GM18520 (cell line): ENCODE measurements around the gene KRTAP12-3.
"Not testable (repeated sequence)": the region's sequence is repeated elsewhere in the genome, so short reads cannot be mapped to it uniquely, and the experiment has no call there.

Experiments
- ATAC-seq: cut with Tn5 transposase; IDR thresholded peaks from one replicate; pipeline ENCODE4 v1.9.1; 2021; ENCODE audit not compliant: unreplicated experiment

The KRTAP12-3 gene

DNA sequence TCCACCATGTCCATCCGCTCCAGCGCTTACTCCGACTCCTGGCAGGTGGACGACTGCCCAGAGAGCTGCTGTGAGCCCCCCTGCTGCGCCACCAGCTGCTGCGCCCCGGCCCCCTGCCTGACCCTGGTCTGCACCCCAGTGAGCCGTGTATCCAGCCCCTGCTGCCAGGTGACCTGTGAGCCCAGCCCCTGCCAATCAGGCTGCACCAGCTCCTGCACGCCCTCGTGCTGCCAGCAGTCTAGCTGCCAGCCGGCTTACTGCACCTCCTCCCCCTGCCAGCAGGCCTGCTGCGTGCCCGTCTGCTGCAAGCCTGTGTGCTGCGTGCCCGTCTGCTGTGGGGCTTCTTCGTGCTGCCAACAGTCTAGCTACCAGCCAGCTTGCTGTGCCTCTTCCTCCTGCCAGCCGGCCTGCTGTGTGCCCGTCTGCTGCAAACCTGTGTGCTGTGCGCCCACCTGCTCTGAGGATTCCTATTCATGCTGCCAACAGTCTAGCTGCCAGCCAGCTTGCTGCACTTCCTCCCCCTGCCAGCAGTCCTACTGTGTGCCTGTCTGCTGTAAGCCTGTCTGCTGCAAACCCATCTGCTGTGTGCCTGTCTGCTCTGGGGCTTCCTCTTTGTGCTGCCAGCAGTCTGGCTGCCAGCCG, 30.4 kb upstream of the KRTAP12-3 start:
- ATAC-seq = not testable (repeated sequence)

DNA sequence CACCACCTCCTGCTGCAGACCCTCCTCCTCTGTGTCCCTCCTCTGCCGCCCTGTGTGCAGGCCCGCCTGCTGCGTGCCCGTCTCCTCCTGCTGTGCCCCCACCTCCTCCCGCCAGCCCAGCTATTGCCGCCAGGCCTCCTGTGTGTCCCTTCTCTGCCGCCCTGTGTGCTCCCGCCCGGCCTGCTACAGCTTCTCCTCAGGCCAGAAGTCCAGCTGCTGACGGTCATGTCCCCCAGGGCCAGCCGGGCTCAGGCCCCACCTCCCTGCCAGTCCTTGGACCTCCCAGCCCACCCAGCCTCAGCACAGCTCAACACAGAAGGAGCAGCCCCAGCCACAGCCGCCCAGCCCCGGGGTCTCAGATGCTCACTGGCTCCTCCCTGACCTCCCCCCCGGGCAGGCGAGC, 29.9 kb upstream of the KRTAP12-3 start:
- ATAC-seq = not testable (repeated sequence)

DNA sequence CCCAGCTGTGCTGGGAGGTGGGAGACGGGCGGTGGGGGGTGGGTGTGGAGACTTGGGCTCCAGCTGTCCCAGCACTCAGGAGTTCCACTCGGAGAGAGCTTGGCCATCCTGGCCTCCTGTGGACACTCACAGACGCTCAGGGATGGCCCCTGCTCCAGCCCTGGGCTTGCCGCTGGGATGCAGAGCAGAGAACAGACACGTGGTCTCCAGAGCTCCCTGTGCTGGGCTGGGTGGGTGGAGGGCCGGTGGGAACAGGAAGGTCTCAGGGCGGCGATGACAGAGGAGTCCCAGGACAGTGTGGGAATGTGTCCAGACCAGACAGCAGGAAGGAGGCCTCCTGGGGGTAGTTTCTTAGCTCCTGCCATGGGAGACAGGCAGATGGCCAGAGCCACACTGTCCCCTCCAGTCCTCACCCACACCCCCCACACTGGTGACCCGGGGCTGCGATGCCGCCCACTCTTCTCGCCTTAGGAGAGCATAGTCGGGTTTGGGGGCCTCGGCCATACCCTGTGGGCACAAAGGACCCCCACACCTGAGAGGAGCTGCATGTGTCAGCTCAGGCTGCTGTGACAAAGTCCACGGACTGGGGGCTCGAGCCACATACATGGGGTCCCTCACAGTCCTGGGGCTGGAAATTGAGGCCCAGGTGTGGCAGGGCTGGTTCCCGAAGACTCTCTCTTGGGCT, 28.9 kb upstream of the KRTAP12-3 start:
- ATAC-seq = no peak

DNA sequence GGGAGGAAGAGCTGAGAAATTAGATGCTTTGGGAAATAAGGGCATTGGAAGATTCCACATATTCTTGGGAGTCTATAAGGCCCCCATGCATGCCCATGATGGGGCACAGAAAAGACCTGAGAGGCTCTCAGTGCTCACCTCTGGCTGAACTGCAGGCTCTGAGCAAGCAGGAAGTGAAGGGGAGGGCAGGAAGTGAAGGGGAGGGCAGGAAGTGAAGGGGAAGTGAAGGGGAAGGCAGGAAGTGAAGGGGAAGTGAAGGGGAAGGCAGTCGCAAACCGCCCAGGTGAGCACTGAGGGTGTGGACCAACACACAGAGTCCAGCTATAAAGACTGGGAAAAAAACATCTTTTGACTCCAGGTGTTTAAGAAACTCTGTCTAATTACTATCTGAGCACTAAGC, 27.3 kb upstream of the KRTAP12-3 start:
- no peak for ATAC-seq

- no peak for ATAC-seq
These were observed 25.7 kb upstream of the KRTAP12-3 start for GRCh38 chr21:44632067-44632466.

DNA sequence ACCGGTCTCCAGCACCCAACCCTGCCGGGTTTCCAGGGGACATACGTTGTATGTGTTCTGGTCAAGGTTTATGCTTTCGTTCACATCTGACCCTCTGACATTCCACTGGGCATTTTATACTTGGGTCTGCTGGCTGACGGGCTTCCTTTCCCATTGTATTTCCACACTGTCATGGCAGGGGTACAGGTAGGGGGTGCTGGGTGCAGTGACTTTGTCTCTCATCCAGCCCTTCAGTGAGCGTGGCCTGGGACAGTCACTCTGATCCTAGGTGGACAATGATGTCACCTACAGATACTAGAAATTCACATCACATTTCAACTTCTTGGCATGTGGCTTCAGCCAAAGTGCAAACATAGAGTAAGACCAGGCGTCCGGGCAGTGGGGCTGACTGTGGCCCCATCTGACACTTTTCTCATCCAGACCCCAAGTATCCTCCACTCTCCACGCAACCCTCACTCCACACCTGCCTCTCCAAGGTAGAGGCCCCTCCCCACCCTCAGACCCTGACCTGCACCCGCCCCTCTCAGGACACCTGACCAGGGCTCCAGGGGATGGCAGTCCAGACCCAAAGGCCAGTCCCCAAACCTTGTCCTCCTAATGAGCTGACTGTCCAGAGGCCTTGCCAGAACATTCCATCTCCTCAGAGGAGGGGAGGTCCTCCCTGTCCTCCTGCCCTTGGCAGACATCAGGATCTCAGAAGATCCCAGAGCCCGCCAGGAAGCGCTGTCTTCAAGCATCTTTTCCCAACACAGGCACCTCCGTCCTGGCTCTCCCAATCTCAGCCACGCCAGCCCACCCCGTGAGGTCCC, 21.3 kb upstream of the KRTAP12-3 start:
- no peak for ATAC-seq

DNA sequence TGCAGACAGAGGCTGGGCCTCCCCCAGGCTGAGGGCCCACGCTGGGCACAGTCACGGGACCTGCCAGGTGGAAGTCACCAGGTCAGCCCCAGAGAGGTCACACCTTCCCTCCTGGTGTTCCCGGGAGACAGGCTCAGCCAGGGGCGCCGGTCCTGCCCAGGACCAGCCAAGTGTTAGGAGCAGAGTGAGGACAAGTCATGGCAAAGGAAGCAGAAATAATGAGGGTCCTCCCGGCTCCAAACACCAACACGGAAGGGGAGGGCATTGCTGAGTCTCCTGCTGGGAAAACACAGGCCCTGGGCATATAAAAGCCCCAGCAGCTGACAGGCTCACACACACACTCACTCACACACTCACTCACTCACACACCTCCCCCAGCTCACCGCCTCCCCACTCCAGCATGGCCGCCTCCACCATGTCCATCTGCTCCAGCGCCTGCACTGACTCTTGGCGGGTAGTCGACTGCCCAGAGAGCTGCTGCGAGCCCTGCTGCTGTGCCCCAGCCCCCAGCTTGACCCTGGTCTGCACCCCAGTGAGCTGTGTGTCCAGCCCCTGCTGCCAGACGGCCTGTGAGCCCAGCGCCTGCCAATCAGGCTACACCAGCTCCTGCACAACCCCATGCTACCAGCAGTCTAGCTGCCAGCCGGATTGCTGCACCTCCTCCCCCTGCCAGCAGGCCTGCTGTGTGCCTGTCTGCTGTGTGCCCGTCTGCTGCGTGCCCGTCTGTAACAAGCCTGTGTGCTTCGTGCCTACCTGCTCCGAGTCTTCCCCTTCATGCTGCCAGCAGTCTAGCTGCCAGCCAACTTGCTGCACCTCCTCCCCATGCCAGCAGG, 20.5 kb upstream of the KRTAP12-3 start, which contains the start of gene KRTAP10-10:
KRTAP10-10 (plus strand) TSS at position 339 of the 833 bp plus-strand sequence; CDS start at position 401, 62 bp downstream.
- no peak for ATAC-seq

DNA sequence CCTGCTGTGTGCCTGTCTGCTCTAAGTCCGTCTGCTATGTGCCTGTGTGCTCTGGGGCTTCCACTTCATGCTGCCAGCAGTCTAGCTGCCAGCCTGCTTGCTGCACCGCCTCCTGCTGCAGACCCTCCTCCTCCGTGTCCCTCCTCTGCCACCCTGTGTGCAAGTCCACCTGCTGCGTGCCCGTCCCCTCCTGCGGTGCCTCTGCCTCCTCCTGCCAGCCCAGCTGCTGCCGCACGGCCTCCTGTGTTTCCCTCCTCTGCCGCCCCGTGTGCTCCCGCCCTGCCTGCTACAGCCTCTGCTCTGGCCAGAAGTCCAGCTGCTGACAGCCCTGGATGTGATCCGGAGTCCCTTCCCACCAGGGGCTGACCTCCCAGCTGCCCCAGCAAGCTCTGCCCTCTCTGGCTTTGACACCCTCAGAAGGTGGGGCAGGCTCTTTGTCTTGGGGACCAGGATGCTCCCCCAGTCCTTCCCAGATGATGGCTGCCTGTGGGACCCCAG, 19.8 kb upstream of the KRTAP12-3 start:
- not testable (repeated sequence) for ATAC-seq

GRCh38 chr21:44638506-44639330, 19.0 kb upstream of the KRTAP12-3 start:
- ATAC-seq = not testable (repeated sequence)

DNA sequence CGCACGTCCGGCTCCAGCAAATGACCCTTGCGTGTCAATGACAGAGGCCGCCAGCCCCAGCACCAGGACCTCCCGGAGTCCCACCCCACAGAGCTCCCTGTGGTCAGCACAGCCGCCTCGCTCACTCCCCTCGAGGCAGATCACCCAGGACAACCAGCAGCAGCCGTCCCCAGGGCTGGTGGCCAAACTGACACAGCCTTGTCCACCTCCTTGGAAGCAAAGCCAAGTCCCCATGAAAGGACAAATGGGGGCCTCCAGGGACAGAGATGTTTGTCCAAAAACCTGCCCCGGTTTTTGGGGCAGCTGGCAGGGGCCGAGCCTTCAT, 18.4 kb upstream of the KRTAP12-3 start:
- no peak for ATAC-seq

DNA sequence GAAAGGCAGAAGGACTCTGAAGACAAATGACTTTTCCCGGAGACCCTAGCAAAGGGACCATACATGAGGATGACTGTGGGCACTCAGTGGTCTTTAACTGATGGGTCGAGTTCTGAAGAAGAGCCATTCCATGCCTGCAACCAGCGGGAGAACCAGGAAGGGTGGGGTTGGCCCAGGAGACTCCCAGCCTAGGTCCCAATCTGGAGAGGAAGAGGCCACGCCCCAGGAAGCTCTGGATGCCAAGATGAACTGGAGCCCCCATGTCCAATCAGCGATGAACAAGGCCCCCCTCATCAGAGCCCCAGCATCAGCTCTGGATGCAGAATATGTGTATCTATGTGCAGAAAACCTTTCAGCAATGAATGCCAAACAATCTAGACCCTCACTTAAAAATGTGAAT, 17.0 kb upstream of the KRTAP12-3 start:
- ATAC-seq = no peak

- no peak for ATAC-seq
These were observed 13.9 kb upstream of the KRTAP12-3 start for GRCh38 chr21:44643741-44644310.

DNA sequence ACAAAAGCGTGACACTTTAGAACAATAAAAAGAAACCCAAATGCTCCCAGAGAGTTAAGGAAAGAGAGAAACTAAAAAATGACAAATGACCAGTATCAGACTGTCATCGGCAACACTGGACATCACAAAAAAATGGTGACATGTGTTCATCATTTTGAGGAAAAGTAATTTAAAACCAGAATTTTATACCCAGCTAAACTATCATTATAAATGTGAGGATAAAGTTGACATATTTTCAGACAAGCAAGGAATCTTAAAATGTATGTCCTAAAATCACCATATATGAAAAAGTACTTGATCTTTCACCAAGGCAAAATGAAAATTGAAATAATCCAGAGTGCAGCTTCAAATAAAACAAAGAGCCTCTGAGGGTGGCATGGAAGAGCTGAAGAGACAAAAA, 12.9 kb upstream of the KRTAP12-3 start:
- ATAC-seq = no peak

- ATAC-seq = not testable (repeated sequence)
These were observed 11.1 kb upstream of the KRTAP12-3 start, which contains the start of gene KRTAP10-11 for GRCh38 chr21:44646366-44647221. Gene KRTAP10-11, plus strand, starts transcription at chr21:44646414. Its CDS starts 45 bp downstream, at chr21:44646459.

DNA sequence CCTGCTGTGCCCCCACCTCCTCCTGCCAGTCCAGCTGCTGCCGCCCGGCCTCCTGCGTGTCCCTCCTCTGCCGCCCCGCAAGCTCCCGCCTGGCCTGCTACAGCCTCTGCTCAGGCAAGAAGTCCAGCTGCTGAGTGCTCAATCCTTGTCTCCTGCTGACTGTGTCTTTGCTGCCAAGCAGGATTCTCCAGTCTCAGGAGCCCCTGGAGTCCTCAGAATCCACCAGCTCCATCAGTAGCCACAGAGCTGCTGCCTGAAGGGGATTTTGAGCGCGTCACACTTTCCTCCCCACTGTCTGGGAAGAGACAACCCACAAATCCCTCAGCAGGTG, 10.5 kb upstream of the KRTAP12-3 start:
- ATAC-seq = no peak

DNA sequence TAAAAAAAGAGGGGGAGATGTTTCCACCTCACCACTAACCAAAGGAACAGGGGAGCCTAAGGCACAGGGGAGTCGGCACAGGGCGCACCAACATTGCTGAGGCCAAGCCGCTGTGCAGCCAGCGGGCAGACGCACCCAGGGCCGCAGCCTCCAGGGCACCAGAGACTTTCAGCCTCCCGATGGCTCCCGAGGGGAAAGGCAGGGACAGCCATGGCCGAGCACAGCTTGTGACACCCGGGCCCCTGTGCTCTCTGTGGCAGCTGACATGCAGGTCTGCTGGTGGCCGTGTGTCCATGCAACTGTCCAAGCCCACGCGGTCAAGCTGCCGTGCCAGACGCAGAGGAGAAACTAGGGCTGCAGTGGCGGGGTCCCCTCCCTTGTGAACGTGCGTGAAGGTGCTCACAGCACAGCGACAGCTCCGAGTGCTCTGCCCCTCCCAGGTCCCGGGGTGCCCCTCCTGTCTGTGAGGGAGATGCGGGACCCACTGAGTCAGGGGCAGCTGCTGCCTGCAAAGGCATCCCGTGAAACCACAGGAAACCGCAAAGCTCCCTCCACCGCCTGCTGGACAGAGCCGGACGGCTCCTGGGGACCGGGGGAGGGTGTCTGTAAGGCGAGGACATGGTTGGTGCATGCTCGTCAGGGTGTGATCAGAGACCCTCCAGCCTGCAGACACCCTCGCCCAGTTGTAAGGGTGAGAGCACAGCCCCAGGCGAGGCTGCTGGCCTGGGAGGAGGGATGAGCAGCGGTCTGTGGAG, 9.0 kb upstream of the KRTAP12-3 start:
- no peak for ATAC-seq

GRCh38 chr21:44649521-44650100, 8.1 kb upstream of the KRTAP12-3 start:
- ATAC-seq = no peak
